HEK293 (cell line): ENCODE measurements around the gene NR1I2.

Experiments
- CTCF ChIA-PET: fragments of 350-600 bp; formaldehyde crosslinking; extraction: SDS; loops from one replicate; lab custom pipeline; 2021; ENCODE audit warnings: antibody characterized with exemption; lab: Yijun Ruan, JAX
- POLR2A ChIA-PET: fragments of 300-600 bp; formaldehyde crosslinking; extraction: SDS; loops from one replicate; lab custom pipeline; 2020; ENCODE audit warnings: antibody characterized with exemption, inconsistent platforms; lab: Yijun Ruan, JAX
- H3K27ac ChIP-seq: fragments of 200-500 bp; sonication (Bioruptor generic); 2 replicates; pipeline ENCODE4 v1.5.1; 2014; ENCODE audit warnings: low read depth, low read length, control low read depth, inconsistent platforms; ENCODE audit errors: extremely low read depth
- H3K36me3 ChIP-seq, 2 experiments: fragments of 200-500 bp in 1 of 2; sonication (Bioruptor generic) in 1 of 2; 1 replicate in 1 of 2; 2 replicates in 1 of 2; pipeline ENCODE4 v1.5.1; 2014 to 2017; ENCODE audit warnings: inconsistent platforms in 2 of 2, low read length in 2 of 2; ENCODE audit not compliant: control insufficient read depth in 2 of 2, insufficient read depth in 1 of 2
- H3K4me1 ChIP-seq: fragments of 200-500 bp; sonication (Bioruptor generic); 2 replicates; pipeline ENCODE4 v1.5.1; 2014; ENCODE audit warnings: mild to moderate bottlenecking, low read length, inconsistent platforms; ENCODE audit not compliant: control insufficient read depth, insufficient read depth
- H3K4me3 ChIP-seq: 2 replicates; pipeline ENCODE4 v1.5.1; 2011; ENCODE audit warnings: low read depth, mild to moderate bottlenecking, control low read depth, low read length, moderate library complexity
- H3K9me3 ChIP-seq: fragments of 200-500 bp; sonication (Bioruptor generic); 2 replicates; pipeline ENCODE4 v1.5.1; 2014; ENCODE audit warnings: low read depth, low read length, inconsistent platforms; ENCODE audit not compliant: control insufficient read depth, insufficient read depth
- GLIS1 ChIP-seq: fragments of 450-650 bp; formaldehyde crosslinking; IDR thresholded peaks from 2 replicates; pipeline ENCODE4 v1.5.1; 2016; ENCODE audit warnings: missing biosample characterization, missing genetic modification characterization
- GLIS2 ChIP-seq: fragments of 450-650 bp; formaldehyde crosslinking; IDR thresholded peaks from 2 replicates; pipeline ENCODE4 v1.5.1; 2016; ENCODE audit warnings: missing biosample characterization, missing genetic modification characterization
- IKZF3 ChIP-seq: fragments of 450-650 bp; IDR thresholded peaks from 2 replicates; pipeline ENCODE4 v1.5.0; 2018; ENCODE audit warnings: missing biosample characterization, mild to moderate bottlenecking, missing genetic modification characterization, moderate library complexity
- KLF8 ChIP-seq: fragments of 450-650 bp; formaldehyde crosslinking; IDR thresholded peaks from 2 replicates; pipeline ENCODE4 v1.5.1; 2016; ENCODE audit warnings: missing biosample characterization, missing genetic modification characterization
- KLF9 ChIP-seq: fragments of 450-650 bp; formaldehyde crosslinking; IDR thresholded peaks from 2 replicates; pipeline ENCODE4 v1.5.1; 2016; ENCODE audit warnings: missing biosample characterization, missing genetic modification characterization, low read depth
- PBX3 ChIP-seq: sonication (generic); formaldehyde crosslinking; IDR thresholded peaks from 2 replicates; pipeline ENCODE4 v1.8.1; 2022; ENCODE audit warnings: mild to moderate bottlenecking, moderate library complexity, missing genetic modification reagents
- YY1 ChIP-seq: fragments of 450-650 bp; formaldehyde crosslinking; IDR thresholded peaks from 2 replicates; pipeline ENCODE4 v1.5.1; 2018; ENCODE audit warnings: missing biosample characterization, missing genetic modification characterization
- ZBTB20 ChIP-seq: fragments of 450-650 bp; formaldehyde crosslinking; IDR thresholded peaks from 2 replicates; pipeline ENCODE4 v1.5.1; 2016; ENCODE audit warnings: missing biosample characterization, missing genetic modification characterization
- ZBTB44 ChIP-seq: fragments of 450-650 bp; IDR thresholded peaks from 2 replicates; pipeline ENCODE4 v1.5.1; 2018; ENCODE audit warnings: missing biosample characterization, mild to moderate bottlenecking, missing genetic modification characterization
- ZFP3 ChIP-seq: fragments of 450-650 bp; formaldehyde crosslinking; IDR thresholded peaks from 2 replicates; pipeline ENCODE4 v1.5.1; 2016; ENCODE audit warnings: low read depth, missing biosample characterization, missing genetic modification characterization
- ZFP69B ChIP-seq: fragments of 450-650 bp; formaldehyde crosslinking; IDR thresholded peaks from 2 replicates; pipeline ENCODE4 v1.5.1; 2016; ENCODE audit warnings: missing biosample characterization, missing genetic modification characterization
- ZNF133 ChIP-seq: fragments of 450-650 bp; formaldehyde crosslinking; IDR thresholded peaks from 2 replicates; pipeline ENCODE4 v1.5.1; 2016; ENCODE audit warnings: missing biosample characterization, missing genetic modification characterization
- ZNF146 ChIP-seq: fragments of 450-650 bp; formaldehyde crosslinking; IDR thresholded peaks from 2 replicates; pipeline ENCODE4 v1.5.1; 2016; ENCODE audit warnings: missing biosample characterization, missing genetic modification characterization
- ZNF16 ChIP-seq: fragments of 450-650 bp; formaldehyde crosslinking; IDR thresholded peaks from 2 replicates; pipeline ENCODE4 v1.5.1; 2016; ENCODE audit warnings: low read depth, missing biosample characterization, missing genetic modification characterization
- ZNF19 ChIP-seq: fragments of 450-650 bp; formaldehyde crosslinking; IDR thresholded peaks from 2 replicates; pipeline ENCODE4; 2016; ENCODE audit warnings: missing biosample characterization, missing genetic modification characterization, low read depth
- ZNF2 ChIP-seq: fragments of 450-650 bp; formaldehyde crosslinking; IDR thresholded peaks from 2 replicates; pipeline ENCODE4 v1.5.1; 2016; ENCODE audit warnings: missing biosample characterization, missing genetic modification characterization
- ZNF223 ChIP-seq: fragments of 450-650 bp; formaldehyde crosslinking; IDR thresholded peaks from 2 replicates; pipeline ENCODE4 v1.5.1; 2016; ENCODE audit warnings: missing biosample characterization, missing genetic modification characterization
- ZNF274 ChIP-seq, 2 experiments: fragments of 200-500 bp in 1 of 2; fragments of 450-650 bp in 1 of 2; sonication (Bioruptor generic) in 1 of 2; formaldehyde crosslinking in 1 of 2; IDR thresholded peaks; 2 replicates each; pipeline versions ENCODE4 v1.5.1 to v1.6.1; 2014 to 2016; ENCODE audit warnings: borderline replicate concordance in 1 of 2, inconsistent platforms in 1 of 2, low read length in 1 of 2, missing biosample characterization in 1 of 2, missing genetic modification characterization in 1 of 2
- ZNF362 ChIP-seq: fragments of 450-650 bp; formaldehyde crosslinking; IDR thresholded peaks from 2 replicates; pipeline ENCODE4 v1.5.1; 2016; ENCODE audit warnings: missing biosample characterization, missing genetic modification characterization
- ZNF37A ChIP-seq: fragments of 450-650 bp; IDR thresholded peaks from 2 replicates; pipeline ENCODE4 v1.5.1; 2018; ENCODE audit warnings: missing biosample characterization, missing genetic modification characterization
- ZNF391 ChIP-seq: fragments of 450-650 bp; formaldehyde crosslinking; IDR thresholded peaks from 2 replicates; pipeline ENCODE4 v1.5.1; 2016; ENCODE audit warnings: low read depth, missing biosample characterization, missing genetic modification characterization, borderline replicate concordance
- ZNF394 ChIP-seq: fragments of 450-650 bp; formaldehyde crosslinking; IDR thresholded peaks from 2 replicates; pipeline ENCODE4 v1.5.1; 2016; ENCODE audit warnings: missing biosample characterization, missing genetic modification characterization, mild to moderate bottlenecking, moderate library complexity, borderline replicate concordance
- ZNF426 ChIP-seq: fragments of 450-650 bp; formaldehyde crosslinking; IDR thresholded peaks from 2 replicates; pipeline ENCODE4 v1.5.1; 2017; ENCODE audit warnings: missing biosample characterization, missing genetic modification characterization, mild to moderate bottlenecking, inconsistent platforms, moderate library complexity
- ZNF433 ChIP-seq: fragments of 450-650 bp; formaldehyde crosslinking; IDR thresholded peaks from 2 replicates; pipeline ENCODE4 v1.5.1; 2016; ENCODE audit warnings: missing biosample characterization, missing genetic modification characterization, low read depth
- ZNF549 ChIP-seq: fragments of 450-650 bp; IDR thresholded peaks from 2 replicates; pipeline ENCODE4 v1.5.1; 2018; ENCODE audit warnings: missing biosample characterization, missing genetic modification characterization, mild to moderate bottlenecking, inconsistent platforms, moderate library complexity
- ZNF555 ChIP-seq: fragments of 450-650 bp; formaldehyde crosslinking; conservative IDR thresholded peaks from 2 replicates; pipeline ENCODE4 v1.5.1; 2017; ENCODE audit warnings: missing biosample characterization, mild to moderate bottlenecking, missing genetic modification characterization, inconsistent platforms
- ZNF600 ChIP-seq: fragments of 450-650 bp; formaldehyde crosslinking; IDR thresholded peaks from 2 replicates; pipeline ENCODE4 v1.5.1; 2016; ENCODE audit warnings: missing biosample characterization, missing genetic modification characterization
- ZNF621 ChIP-seq: fragments of 450-650 bp; formaldehyde crosslinking; IDR thresholded peaks from 2 replicates; pipeline ENCODE4 v1.5.1; 2017; ENCODE audit warnings: missing biosample characterization, missing genetic modification characterization
- ZNF626 ChIP-seq: fragments of 450-650 bp; sonication (Bioruptor Pico); formaldehyde crosslinking; IDR thresholded peaks from 2 replicates; pipeline ENCODE4 v1.5.1; 2018; ENCODE audit warnings: missing biosample characterization, missing genetic modification characterization, inconsistent platforms
- ZNF660 ChIP-seq: fragments of 450-650 bp; IDR thresholded peaks from 2 replicates; pipeline ENCODE4 v1.5.1; 2018; ENCODE audit warnings: missing biosample characterization, mild to moderate bottlenecking, missing genetic modification characterization
- ZNF692 ChIP-seq: fragments of 450-650 bp; formaldehyde crosslinking; IDR thresholded peaks from 2 replicates; pipeline ENCODE4 v1.5.1; 2016; ENCODE audit warnings: missing biosample characterization, missing genetic modification characterization
- ZNF76 ChIP-seq: fragments of 450-650 bp; formaldehyde crosslinking; IDR thresholded peaks from 2 replicates; pipeline ENCODE4; 2016; ENCODE audit warnings: low read depth, missing biosample characterization, missing genetic modification characterization, borderline replicate concordance
- ZSCAN30 ChIP-seq: fragments of 450-650 bp; IDR thresholded peaks from 2 replicates; pipeline ENCODE4 v1.5.1; 2018; ENCODE audit warnings: missing biosample characterization, mild to moderate bottlenecking, missing genetic modification characterization, moderate library complexity

NR1I2 gene

GRCh38 chr3:119779731-119780383 lies 2.0 kb upstream of the NR1I2 start (continued):
- TF ChIP-seq KLF9 (tag by site-specific recombination): no peak
- no peak for TF ChIP-seq ZNF626 (tag by site-specific recombination)
- TF ChIP-seq ZNF37A: no peak
- TF ChIP-seq ZFP3: no peak
- no peak for TF ChIP-seq GLIS2 (tag by site-specific recombination)
- no peak for TF ChIP-seq ZNF223 (tag by site-specific recombination)
- no peak for TF ChIP-seq ZNF16
- no peak for TF ChIP-seq ZSCAN30
- no peak for TF ChIP-seq ZNF692 (tag by site-specific recombination)
- TF ChIP-seq ZNF621 (tag by site-specific recombination): no peak
- TF ChIP-seq ZNF433 (tag by site-specific recombination): no peak

GRCh38 chr3:119782460-119782859 lies 559 bp downstream of the NR1I2 start:
- H3K4me3 ChIP-seq: no peak overlapping the region

GRCh38 chr3:119783255-119783654 lies 1.4 kb downstream of the NR1I2 start:
- Histone ChIP-seq H3K9me3 (no peaks in the 10 kb centered on the region), H3K27ac (no peak overlapping the region), H3K4me3 (no peak overlapping the region), H3K36me3 (no peaks in the 10 kb centered on the region), H3K4me1 (no peaks in the 10 kb centered on the region)
- ChIA-PET CTCF (no interaction called here), POLR2A (no interaction called here)
- no peak for TF ChIP-seq ZNF555 (tag by site-specific recombination)
- no peak for TF ChIP-seq ZBTB44 (tag by site-specific recombination)
- no peak for TF ChIP-seq ZNF626 (tag by site-specific recombination)
- TF ChIP-seq ZNF426 (tag by site-specific recombination): no peak
- no peak for TF ChIP-seq ZNF274 (IDR thresholded peaks at IDR 0.05; ENCODE audit: low read length)
- no peak for TF ChIP-seq ZNF274 (tag by site-specific recombination; IDR thresholded peaks at IDR 0.05; ENCODE audit: borderline replicate concordance)

More at GRCh38 chr3:119782460-119782859, 559 bp downstream of the NR1I2 start:
- Histone ChIP-seq H3K4me1 (no peaks in the 10 kb centered on the region), H3K27ac (no peak overlapping the region)
- no peak for TF ChIP-seq ZNF660 (tag by site-specific recombination)
- TF ChIP-seq ZNF76 (tag by site-specific recombination): no peak
- no peak for TF ChIP-seq GLIS1
- TF ChIP-seq ZFP69B (tag by site-specific recombination): no peak
- no peak for TF ChIP-seq ZBTB20
- TF ChIP-seq KLF8 (tag by site-specific recombination): no peak
- TF ChIP-seq YY1 (tag by site-specific recombination): no peak
- TF ChIP-seq ZNF391 (tag by site-specific recombination): no peak
- TF ChIP-seq ZNF133 (tag by site-specific recombination): no peak
- no peak for TF ChIP-seq ZNF394 (tag by site-specific recombination)
- TF ChIP-seq ZNF549 (tag by site-specific recombination): no peak
- TF ChIP-seq ZNF600 (tag by site-specific recombination): no peak
- TF ChIP-seq ZNF146 (tag by site-specific recombination): no peak
- no peak for TF ChIP-seq ZNF19 (tag by site-specific recombination)
- TF ChIP-seq PBX3 (CRISPR knock-in tag): no peak
- no peak for TF ChIP-seq ZNF2 (tag by site-specific recombination)
- TF ChIP-seq ZNF362: no peak
- TF ChIP-seq IKZF3 (tag by site-specific recombination): no peak
- TF ChIP-seq, all 188 proteins: peak for 0
- ChIA-PET POLR2A (no interaction called here), CTCF (no interaction called here)
- Histone ChIP-seq H3K9me3 (no peaks in the 10 kb centered on the region), H3K36me3 (no peaks in the 10 kb centered on the region)
